HepG2 (cell line): ENCODE results near the gene TBX6. TPM values are rescaled to one million over a fixed set of nuclear protein-coding genes. Genes with fewer than 3 reads are reported as not detected.

Experiments used
- CBX5 ChIP-seq: sonication (generic); formaldehyde crosslinking; IDR thresholded peaks from 2 replicates; pipeline ENCODE4 v1.4.0; 2020; ENCODE audit warnings: missing genetic modification reagents, borderline replicate concordance
- FOSL1 ChIP-seq: sonication (generic); formaldehyde crosslinking; IDR thresholded peaks from 2 replicates; pipeline ENCODE4 v1.9.0; 2021; ENCODE audit warnings: missing genetic modification reagents, borderline replicate concordance
- GABPA ChIP-seq, 2 experiments: IDR thresholded peaks; 2 replicates each; pipeline ENCODE4 v1.6.1; 2011 to 2016; ENCODE audit warnings: low read depth in 2 of 2, low read length in 1 of 2, missing biosample characterization in 1 of 2, missing genetic modification characterization in 1 of 2
- HES4 ChIP-seq: sonication (generic); formaldehyde crosslinking; IDR thresholded peaks from 2 replicates; pipeline ENCODE4 v1.9.0; 2021; ENCODE audit warnings: mild to moderate bottlenecking, missing genetic modification reagents, borderline replicate concordance
- HNRNPLL ChIP-seq: fragments of 200-400 bp; formaldehyde crosslinking; IDR thresholded peaks from 2 replicates; pipeline ENCODE4 v1.6.1; 2017; ENCODE audit warnings: mild to moderate bottlenecking, low read depth, low read length; ENCODE audit not compliant: poor library complexity, severe bottlenecking
- NR2F2 ChIP-seq: IDR thresholded peaks from 2 replicates; pipeline ENCODE4 v1.6.1; 2012; ENCODE audit warnings: low read depth, inconsistent platforms, borderline replicate concordance
- RFX3 ChIP-seq: IDR thresholded peaks from 2 replicates; pipeline ENCODE4 v1.6.1; 2016; ENCODE audit warnings: missing biosample characterization, missing genetic modification reagents
- ZKSCAN8 ChIP-seq: IDR thresholded peaks from 2 replicates; pipeline ENCODE4 v1.6.1; 2016; ENCODE audit warnings: borderline replicate concordance, missing genetic modification reagents, missing compliant biosample characterization
- ZNF350 ChIP-seq: sonication (generic); formaldehyde crosslinking; IDR thresholded peaks from 2 replicates; pipeline ENCODE4 v1.4.0; 2020; ENCODE audit warnings: mild to moderate bottlenecking, low read depth, missing genetic modification reagents, borderline replicate concordance
- ZNF772 ChIP-seq: sonication (generic); formaldehyde crosslinking; IDR thresholded peaks from 2 replicates; pipeline ENCODE4 v1.5.0; 2020; ENCODE audit warnings: mild to moderate bottlenecking, missing genetic modification reagents
- polyA plus RNA-seq, 8 experiments: library from polyadenylated mRNA; depleted of rRNA in 3 of 8; stranded (reverse) in 7 of 8; unstranded in 1 of 8; fragments of >200 nt; fragmentation: Illumina TruSeq in 4 of 8; extraction: Trizol in 4 of 8; gene quantifications; 2 replicates each; pipeline versions ENCODE4 v1.2.1 to v1.2.3, GENCODE V29; 2011 to 2016; ENCODE audit warnings: low read depth in 4 of 8, missing spikeins in 1 of 8, mixed read lengths in 1 of 8; ENCODE audit not compliant: insufficient read depth in 1 of 8
- total RNA-seq, 5 experiments: library from RNA; depleted of rRNA; stranded (reverse); fragments of >200 nt; fragmentation: Illumina TruSeq; extraction: Trizol; gene quantifications; 2 replicates each; pipeline ENCODE4 v1.2.3, GENCODE V29; 2016; ENCODE audit warnings: low read depth in 1 of 5
- TF ChIP-seq, protein P1 (sequence below): IDR thresholded peaks from 2 replicates; pipeline ENCODE4 v1.6.1; 2016; ENCODE audit warnings: low read depth
- TF ChIP-seq, protein P2 (sequence below): sonication (generic); formaldehyde crosslinking; IDR thresholded peaks from 2 replicates; pipeline ENCODE4 v1.5.0; 2020; ENCODE audit warnings: mild to moderate bottlenecking, missing genetic modification reagents
- TF ChIP-seq, protein P3 (sequence below): sonication (generic); formaldehyde crosslinking; IDR thresholded peaks from 2 replicates; pipeline ENCODE4 v1.4.0; 2020; ENCODE audit warnings: mild to moderate bottlenecking, missing genetic modification reagents
- TF ChIP-seq, protein P4 (sequence below): sonication (generic); formaldehyde crosslinking; IDR thresholded peaks from 2 replicates; pipeline ENCODE4 v1.4.0; 2020; ENCODE audit warnings: missing genetic modification reagents
- TF ChIP-seq, protein P5 (sequence below): IDR thresholded peaks from 2 replicates; pipeline ENCODE4 v1.6.1; 2016; ENCODE audit warnings: mild to moderate bottlenecking

Gene TBX6
- total and polyA plus RNA-seq, 2 of the 13 experiments (the other 11 are each of a cell fraction or from before 2014, with no cell fraction given), result 0.24 to 0.42 TPM

DNA sequence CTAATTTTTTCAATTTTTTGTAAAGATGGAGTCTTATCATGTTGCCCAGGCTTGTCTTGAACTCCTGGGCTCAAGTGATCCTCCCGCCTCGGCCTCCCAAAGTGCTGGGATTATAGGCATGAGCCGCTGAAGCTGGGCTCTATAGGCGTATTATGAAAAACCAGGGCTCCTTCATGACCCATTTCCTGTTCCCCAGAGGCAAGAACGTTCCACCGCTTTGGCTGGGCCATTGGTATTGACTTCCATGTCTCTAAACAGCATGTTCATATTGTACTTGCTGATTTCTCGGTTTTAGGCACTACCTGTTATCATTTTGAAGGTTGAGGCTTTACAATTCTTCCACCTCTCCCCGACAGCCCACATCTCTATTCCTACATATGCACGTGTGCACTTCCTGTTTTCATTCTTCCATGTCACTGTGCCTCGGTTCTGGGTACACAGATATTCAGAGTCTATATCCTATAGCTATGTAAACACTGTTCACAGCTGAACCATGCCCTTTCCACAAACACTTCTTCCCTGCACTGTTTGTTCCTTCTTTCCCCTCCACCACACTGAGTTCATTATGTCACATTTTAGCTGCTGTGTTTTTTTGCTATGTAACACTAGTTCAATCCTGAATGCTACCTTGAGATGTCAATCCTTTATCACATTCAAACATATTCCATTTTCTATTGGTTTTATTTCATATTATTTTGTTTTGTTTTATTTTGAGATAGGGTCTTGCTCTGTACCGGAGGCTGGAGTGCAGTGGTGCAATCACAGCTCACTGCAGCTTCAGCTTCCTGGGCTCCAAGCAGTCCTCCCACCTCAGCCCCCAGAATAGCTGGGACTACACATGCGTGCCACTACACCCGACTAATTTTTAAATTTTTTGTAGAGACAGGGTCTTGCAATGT, 48.1 kb upstream of the TBX6 start (continued):
- TF ChIP-seq, protein P1, sequence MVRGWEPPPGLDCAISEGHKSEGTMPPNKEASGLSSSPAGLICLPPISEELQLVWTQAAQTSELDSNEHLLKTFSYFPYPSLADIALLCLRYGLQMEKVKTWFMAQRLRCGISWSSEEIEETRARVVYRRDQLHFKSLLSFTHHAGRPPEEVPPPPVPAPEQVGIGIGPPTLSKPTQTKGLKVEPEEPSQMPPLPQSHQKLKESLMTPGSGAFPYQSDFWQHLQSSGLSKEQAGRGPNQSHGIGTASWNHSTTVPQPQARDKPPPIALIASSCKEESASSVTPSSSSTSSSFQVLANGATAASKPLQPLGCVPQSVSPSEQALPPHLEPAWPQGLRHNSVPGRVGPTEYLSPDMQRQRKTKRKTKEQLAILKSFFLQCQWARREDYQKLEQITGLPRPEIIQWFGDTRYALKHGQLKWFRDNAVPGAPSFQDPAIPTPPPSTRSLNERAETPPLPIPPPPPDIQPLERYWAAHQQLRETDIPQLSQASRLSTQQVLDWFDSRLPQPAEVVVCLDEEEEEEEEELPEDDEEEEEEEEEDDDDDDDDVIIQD (CRISPR knock-in tag), result peak; percentile 90; the same call in 1 of the 2 replicates
- TF ChIP-seq, protein P2, sequence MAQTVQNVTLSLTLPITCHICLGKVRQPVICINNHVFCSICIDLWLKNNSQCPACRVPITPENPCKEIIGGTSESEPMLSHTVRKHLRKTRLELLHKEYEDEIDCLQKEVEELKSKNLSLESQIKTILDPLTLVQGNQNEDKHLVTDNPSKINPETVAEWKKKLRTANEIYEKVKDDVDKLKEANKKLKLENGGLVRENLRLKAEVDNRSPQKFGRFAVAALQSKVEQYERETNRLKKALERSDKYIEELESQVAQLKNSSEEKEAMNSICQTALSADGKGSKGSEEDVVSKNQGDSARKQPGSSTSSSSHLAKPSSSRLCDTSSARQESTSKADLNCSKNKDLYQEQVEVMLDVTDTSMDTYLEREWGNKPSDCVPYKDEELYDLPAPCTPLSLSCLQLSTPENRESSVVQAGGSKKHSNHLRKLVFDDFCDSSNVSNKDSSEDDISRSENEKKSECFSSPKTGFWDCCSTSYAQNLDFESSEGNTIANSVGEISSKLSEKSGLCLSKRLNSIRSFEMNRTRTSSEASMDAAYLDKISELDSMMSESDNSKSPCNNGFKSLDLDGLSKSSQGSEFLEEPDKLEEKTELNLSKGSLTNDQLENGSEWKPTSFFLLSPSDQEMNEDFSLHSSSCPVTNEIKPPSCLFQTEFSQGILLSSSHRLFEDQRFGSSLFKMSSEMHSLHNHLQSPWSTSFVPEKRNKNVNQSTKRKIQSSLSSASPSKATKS (CRISPR knock-in tag), result no peak
- TF ChIP-seq HNRNPLL (no peak), GABPA (IDR thresholded peaks at IDR 0.05; ENCODE audit: low read depth, low read length) (no peak), GABPA (CRISPR knock-in tag; IDR thresholded peaks at IDR 0.05; ENCODE audit: low read depth) (peak; percentile 81), ZNF350 (no peak), ZKSCAN8 (peak; percentile 90), HES4 (CRISPR knock-in tag) (no peak), ZNF772 (CRISPR knock-in tag) (peak; percentile 85), RFX3 (CRISPR knock-in tag) (0 out of 2 replicates have a peak, but pooled peaks have one; percentile 23), CBX5 (CRISPR knock-in tag) (peak; percentile 15; the same call in 1 of the 2 replicates), FOSL1 (CRISPR knock-in tag) (no peak), NR2F2 (peak; percentile 85)
- TF ChIP-seq, protein P3, sequence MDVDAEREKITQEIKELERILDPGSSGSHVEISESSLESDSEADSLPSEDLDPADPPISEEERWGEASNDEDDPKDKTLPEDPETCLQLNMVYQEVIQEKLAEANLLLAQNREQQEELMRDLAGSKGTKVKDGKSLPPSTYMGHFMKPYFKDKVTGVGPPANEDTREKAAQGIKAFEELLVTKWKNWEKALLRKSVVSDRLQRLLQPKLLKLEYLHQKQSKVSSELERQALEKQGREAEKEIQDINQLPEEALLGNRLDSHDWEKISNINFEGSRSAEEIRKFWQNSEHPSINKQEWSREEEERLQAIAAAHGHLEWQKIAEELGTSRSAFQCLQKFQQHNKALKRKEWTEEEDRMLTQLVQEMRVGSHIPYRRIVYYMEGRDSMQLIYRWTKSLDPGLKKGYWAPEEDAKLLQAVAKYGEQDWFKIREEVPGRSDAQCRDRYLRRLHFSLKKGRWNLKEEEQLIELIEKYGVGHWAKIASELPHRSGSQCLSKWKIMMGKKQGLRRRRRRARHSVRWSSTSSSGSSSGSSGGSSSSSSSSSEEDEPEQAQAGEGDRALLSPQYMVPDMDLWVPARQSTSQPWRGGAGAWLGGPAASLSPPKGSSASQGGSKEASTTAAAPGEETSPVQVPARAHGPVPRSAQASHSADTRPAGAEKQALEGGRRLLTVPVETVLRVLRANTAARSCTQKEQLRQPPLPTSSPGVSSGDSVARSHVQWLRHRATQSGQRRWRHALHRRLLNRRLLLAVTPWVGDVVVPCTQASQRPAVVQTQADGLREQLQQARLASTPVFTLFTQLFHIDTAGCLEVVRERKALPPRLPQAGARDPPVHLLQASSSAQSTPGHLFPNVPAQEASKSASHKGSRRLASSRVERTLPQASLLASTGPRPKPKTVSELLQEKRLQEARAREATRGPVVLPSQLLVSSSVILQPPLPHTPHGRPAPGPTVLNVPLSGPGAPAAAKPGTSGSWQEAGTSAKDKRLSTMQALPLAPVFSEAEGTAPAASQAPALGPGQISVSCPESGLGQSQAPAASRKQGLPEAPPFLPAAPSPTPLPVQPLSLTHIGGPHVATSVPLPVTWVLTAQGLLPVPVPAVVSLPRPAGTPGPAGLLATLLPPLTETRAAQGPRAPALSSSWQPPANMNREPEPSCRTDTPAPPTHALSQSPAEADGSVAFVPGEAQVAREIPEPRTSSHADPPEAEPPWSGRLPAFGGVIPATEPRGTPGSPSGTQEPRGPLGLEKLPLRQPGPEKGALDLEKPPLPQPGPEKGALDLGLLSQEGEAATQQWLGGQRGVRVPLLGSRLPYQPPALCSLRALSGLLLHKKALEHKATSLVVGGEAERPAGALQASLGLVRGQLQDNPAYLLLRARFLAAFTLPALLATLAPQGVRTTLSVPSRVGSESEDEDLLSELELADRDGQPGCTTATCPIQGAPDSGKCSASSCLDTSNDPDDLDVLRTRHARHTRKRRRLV (CRISPR knock-in tag), result no peak
- TF ChIP-seq, protein P4, sequence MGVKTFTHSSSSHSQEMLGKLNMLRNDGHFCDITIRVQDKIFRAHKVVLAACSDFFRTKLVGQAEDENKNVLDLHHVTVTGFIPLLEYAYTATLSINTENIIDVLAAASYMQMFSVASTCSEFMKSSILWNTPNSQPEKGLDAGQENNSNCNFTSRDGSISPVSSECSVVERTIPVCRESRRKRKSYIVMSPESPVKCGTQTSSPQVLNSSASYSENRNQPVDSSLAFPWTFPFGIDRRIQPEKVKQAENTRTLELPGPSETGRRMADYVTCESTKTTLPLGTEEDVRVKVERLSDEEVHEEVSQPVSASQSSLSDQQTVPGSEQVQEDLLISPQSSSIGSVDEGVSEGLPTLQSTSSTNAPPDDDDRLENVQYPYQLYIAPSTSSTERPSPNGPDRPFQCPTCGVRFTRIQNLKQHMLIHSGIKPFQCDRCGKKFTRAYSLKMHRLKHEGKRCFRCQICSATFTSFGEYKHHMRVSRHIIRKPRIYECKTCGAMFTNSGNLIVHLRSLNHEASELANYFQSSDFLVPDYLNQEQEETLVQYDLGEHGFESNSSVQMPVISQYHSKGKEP (CRISPR knock-in tag), result no peak
- TF ChIP-seq, protein P5, sequence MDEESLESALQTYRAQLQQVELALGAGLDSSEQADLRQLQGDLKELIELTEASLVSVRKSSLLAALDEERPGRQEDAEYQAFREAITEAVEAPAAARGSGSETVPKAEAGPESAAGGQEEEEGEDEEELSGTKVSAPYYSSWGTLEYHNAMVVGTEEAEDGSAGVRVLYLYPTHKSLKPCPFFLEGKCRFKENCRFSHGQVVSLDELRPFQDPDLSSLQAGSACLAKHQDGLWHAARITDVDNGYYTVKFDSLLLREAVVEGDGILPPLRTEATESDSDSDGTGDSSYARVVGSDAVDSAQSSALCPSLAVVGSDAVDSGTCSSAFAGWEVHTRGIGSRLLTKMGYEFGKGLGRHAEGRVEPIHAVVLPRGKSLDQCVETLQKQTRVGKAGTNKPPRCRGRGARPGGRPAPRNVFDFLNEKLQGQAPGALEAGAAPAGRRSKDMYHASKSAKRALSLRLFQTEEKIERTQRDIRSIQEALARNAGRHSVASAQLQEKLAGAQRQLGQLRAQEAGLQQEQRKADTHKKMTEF (CRISPR knock-in tag), result peak; percentile 97
